WTC11 (cell line): ENCODE measurements around the gene FREY1. TPM values are rescaled to one million over a fixed set of nuclear protein-coding genes. Genes with fewer than 3 reads are reported as not detected.
"Not testable (repeated sequence)": the region's sequence is repeated elsewhere in the genome, so short reads cannot be mapped to it uniquely, and the experiment has no call there.

Experiments
- ATAC-seq: fragments of 200-7000 bp; cut with Tn5 transposase; 2 replicates; pipeline ENCODE4 v1.10.0; 2021; ENCODE audit warnings: mild to moderate bottlenecking, moderate library complexity
- CTCF ChIA-PET: fragments of 300-600 bp; sonication (Branson Sonifier 250); formaldehyde crosslinking; loops from one replicate; lab custom pipeline; 2021; ENCODE audit warnings: antibody characterized with exemption; lab: Charles Lee
- POLR2A ChIA-PET: fragments of 350-600 bp; sonication (Branson Sonifier 250); formaldehyde crosslinking; loops from one replicate; lab custom pipeline; 2021; ENCODE audit warnings: antibody characterized with exemption; lab: Charles Lee
- DNase-seq: peaks from one replicate; pipeline ENCODE4 v3.0.0; 2021; ENCODE audit warnings: low spot score
- H3K27ac Mint-ChIP-seq: 2 replicates; pipeline ENCODE4 v1.8.0; 2021; ENCODE audit warnings: mixed read lengths
- H3K27me3 Mint-ChIP-seq: 2 replicates; pipeline ENCODE4 v1.8.0; 2021; ENCODE audit warnings: low read depth, mild to moderate bottlenecking, moderate library complexity, mixed read lengths
- H3K36me3 Mint-ChIP-seq: 2 replicates; pipeline ENCODE4 v1.8.0; 2021; ENCODE audit warnings: mixed read lengths
- H3K4me1 Mint-ChIP-seq: 2 replicates; pipeline ENCODE4 v1.8.0; 2022; ENCODE audit warnings: mixed read lengths
- H3K4me3 Mint-ChIP-seq: 2 replicates; pipeline ENCODE4 v1.8.0; 2021; ENCODE audit warnings: mild to moderate bottlenecking, moderate library complexity, mixed read lengths
- H3K9me3 Mint-ChIP-seq: 2 replicates; pipeline ENCODE4 v1.8.0; 2021; ENCODE audit warnings: mixed read lengths
- FOXK1 ChIP-seq: sonication (generic); formaldehyde crosslinking; IDR thresholded peaks from 2 replicates; pipeline ENCODE4 v1.8.0; 2022; ENCODE audit warnings: mild to moderate bottlenecking, moderate library complexity, missing genetic modification reagents
- HMGA2 ChIP-seq: fragments of 250-450 bp; sonication (Bioruptor Pico); IDR thresholded peaks from 2 replicates; pipeline ENCODE4 v1.4.0; 2021; ENCODE audit warnings: mild to moderate bottlenecking, moderate library complexity
- MXD4 ChIP-seq: fragments of 250-450 bp; sonication (Bioruptor Pico); IDR thresholded peaks from 2 replicates; pipeline ENCODE4 v1.8.0; 2021; ENCODE audit warnings: mild to moderate bottlenecking, moderate library complexity, borderline replicate concordance
- NFYB ChIP-seq: sonication (generic); formaldehyde crosslinking; conservative IDR thresholded peaks from 2 replicates; pipeline ENCODE4 v1.8.0; 2022; ENCODE audit warnings: low read depth, missing genetic modification reagents
- NR2C2 ChIP-seq: sonication (generic); formaldehyde crosslinking; IDR thresholded peaks from 2 replicates; pipeline ENCODE4 v1.8.0; 2022; ENCODE audit warnings: mild to moderate bottlenecking, missing genetic modification reagents
- ZNF263 ChIP-seq: sonication (generic); formaldehyde crosslinking; IDR thresholded peaks from 2 replicates; pipeline ENCODE4 v1.8.1; 2022; ENCODE audit warnings: low read depth, mild to moderate bottlenecking, moderate library complexity, missing genetic modification reagents
- ZNF317 ChIP-seq: sonication (generic); formaldehyde crosslinking; IDR thresholded peaks from 2 replicates; pipeline ENCODE4 v1.8.1; 2023; ENCODE audit warnings: low read depth, mild to moderate bottlenecking, moderate library complexity, missing genetic modification reagents, borderline replicate concordance
- total RNA-seq: library from RNA; stranded (reverse); gene quantifications from 3 replicates; pipeline ENCODE4 v1.2.3, GENCODE V29; 2021
- TF ChIP-seq, protein P1 (sequence below): sonication (generic); formaldehyde crosslinking; IDR thresholded peaks from 2 replicates; pipeline ENCODE4 v1.8.0; 2022; ENCODE audit warnings: missing genetic modification reagents
- TF ChIP-seq, protein P2 (sequence below): fragments of 250-450 bp; sonication (Bioruptor Pico); IDR thresholded peaks from 2 replicates; pipeline ENCODE4 v1.8.0; 2021; ENCODE audit warnings: mild to moderate bottlenecking
- TF ChIP-seq, protein P3 (sequence below): fragments of 250-450 bp; sonication (Bioruptor Pico); IDR thresholded peaks from 2 replicates; pipeline ENCODE4 v2.1.2; 2022; ENCODE audit warnings: mild to moderate bottlenecking, moderate library complexity
- TF ChIP-seq, protein P4 (sequence below): sonication (generic); formaldehyde crosslinking; IDR thresholded peaks from 2 replicates; pipeline ENCODE4 v1.8.1; 2023; ENCODE audit warnings: mild to moderate bottlenecking, moderate library complexity, missing genetic modification reagents

FREY1 gene
- total RNA-seq, 1 experiment from 2014 or later: 2.1 TPM

DNA sequence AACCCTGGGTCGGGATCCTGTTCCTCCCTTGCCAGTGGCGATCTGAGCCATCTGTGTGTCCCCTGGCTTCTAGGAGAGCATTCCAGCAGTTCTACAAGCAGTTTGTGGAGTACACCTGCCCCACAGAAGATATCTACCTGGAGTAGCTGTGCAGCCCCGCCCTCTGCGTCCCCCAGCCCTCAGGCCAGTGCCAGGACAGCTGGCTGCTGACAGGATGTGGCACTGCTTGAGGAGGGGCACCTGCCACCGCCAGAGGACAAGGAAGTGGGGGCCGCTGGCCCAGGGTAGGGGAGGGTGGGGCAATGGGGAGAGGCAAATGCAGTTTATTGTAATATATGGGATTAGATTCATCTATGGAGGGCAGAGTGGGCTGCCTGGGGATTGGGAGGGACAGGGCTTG is 1.5 kb downstream of the FREY1 start:
- DNase-seq, H3K27ac Mint-ChIP-seq, H3K4me3 Mint-ChIP-seq, H3K9me3 Mint-ChIP-seq, H3K4me1 Mint-ChIP-seq, H3K36me3 Mint-ChIP-seq, H3K27me3 Mint-ChIP-seq, CTCF ChIA-PET, ATAC-seq: not testable (repeated sequence)
- POLR2A ChIA-PET: interaction anchor here (1.2 to 1.3 kb wide), 2 partner anchors 9 to 12 kb away, joined by 4 read pairs; partner anchors contain the start of gene PEX16

DNA sequence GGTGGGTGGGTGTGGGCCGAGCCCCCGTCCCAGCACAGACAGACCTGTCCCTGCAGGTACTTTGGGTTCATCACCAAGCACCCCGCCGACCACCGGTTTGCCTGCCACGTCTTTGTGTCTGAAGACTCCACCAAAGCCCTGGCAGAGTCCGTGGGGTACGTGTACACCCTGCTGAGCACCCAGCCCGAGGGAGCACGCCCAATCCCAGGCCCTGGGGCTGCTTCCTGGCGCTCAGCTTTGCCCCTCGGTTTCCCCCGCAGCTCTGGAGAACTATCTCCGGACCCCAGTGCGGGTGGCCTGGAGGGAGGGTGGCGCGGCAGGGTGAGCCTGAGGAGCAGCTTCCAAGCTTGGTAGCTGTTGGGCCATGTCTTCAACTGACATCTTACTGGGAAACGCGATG is 2.0 kb downstream of the FREY1 start:
- H3K36me3 Mint-ChIP-seq: 0 out of 2 replicates have a peak, but pooled peaks cover 3% of the 10 kb centered on the region
- TF ChIP-seq, protein P1, sequence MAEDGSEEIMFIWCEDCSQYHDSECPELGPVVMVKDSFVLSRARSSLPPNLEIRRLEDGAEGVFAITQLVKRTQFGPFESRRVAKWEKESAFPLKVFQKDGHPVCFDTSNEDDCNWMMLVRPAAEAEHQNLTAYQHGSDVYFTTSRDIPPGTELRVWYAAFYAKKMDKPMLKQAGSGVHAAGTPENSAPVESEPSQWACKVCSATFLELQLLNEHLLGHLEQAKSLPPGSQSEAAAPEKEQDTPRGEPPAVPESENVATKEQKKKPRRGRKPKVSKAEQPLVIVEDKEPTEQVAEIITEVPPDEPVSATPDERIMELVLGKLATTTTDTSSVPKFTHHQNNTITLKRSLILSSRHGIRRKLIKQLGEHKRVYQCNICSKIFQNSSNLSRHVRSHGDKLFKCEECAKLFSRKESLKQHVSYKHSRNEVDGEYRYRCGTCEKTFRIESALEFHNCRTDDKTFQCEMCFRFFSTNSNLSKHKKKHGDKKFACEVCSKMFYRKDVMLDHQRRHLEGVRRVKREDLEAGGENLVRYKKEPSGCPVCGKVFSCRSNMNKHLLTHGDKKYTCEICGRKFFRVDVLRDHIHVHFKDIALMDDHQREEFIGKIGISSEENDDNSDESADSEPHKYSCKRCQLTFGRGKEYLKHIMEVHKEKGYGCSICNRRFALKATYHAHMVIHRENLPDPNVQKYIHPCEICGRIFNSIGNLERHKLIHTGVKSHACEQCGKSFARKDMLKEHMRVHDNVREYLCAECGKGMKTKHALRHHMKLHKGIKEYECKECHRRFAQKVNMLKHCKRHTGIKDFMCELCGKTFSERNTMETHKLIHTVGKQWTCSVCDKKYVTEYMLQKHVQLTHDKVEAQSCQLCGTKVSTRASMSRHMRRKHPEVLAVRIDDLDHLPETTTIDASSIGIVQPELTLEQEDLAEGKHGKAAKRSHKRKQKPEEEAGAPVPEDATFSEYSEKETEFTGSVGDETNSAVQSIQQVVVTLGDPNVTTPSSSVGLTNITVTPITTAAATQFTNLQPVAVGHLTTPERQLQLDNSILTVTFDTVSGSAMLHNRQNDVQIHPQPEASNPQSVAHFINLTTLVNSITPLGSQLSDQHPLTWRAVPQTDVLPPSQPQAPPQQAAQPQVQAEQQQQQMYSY (CRISPR knock-in tag): no peak
- TF ChIP-seq FOXK1 (CRISPR knock-in tag) (no peak), NFYB (no peak), NR2C2 (no peak)
- CTCF ChIA-PET: no interaction called here
- no peak for ATAC-seq
- H3K9me3 Mint-ChIP-seq: no peaks in the 10 kb centered on the region
- POLR2A ChIA-PET: interaction anchor here (1.3 kb wide), 1 partner anchor 13 kb away, joined by 4 read pairs; the partner anchor contains the start of gene PEX16
- no peak for DNase-seq
- H3K27ac Mint-ChIP-seq: no peak overlapping the region
- peaks cover 6% of the 10 kb centered on the region for H3K27me3 Mint-ChIP-seq
- H3K4me1 Mint-ChIP-seq: peaks cover 8% of the 10 kb centered on the region
- no peak overlapping the region for H3K4me3 Mint-ChIP-seq

DNA sequence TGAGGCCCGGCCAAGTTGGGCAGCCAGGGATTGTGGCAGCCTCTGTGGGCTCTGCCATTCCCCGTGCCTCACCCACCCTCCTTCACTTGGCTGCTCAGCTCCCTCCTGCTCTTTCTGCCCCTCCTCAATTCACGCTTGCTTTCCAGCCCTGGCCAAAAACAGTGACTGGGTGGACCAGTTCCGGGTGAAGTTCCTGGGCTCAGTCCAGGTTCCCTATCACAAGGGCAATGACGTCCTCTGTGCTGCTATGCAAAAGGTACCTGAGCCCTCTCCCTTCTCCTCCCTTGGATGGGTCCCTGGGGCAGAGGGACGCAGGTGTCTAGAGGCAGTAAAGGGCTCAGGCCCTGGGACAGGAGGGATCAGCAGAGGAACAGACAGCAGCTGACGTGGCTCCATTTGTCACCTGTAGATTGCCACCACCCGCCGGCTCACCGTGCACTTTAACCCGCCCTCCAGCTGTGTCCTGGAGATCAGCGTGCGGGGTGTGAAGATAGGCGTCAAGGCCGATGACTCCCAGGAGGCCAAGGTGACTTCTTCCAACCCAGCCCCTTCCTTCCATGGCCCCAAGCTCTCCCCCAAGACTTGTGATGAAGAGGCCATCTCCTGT is 2.7 kb downstream of the FREY1 start:
- POLR2A ChIA-PET: interaction anchor here (1.3 kb wide), 1 partner anchor 13 kb away, joined by 4 read pairs; the partner anchor contains the start of gene PEX16
- Mint-ChIP-seq H3K4me1 (peaks cover 8% of the 10 kb centered on the region), H3K27ac (no peak overlapping the region), H3K4me3 (no peak overlapping the region), H3K9me3 (no peaks in the 10 kb centered on the region), H3K36me3 (0 out of 2 replicates have a peak, but pooled peaks cover 3% of the 10 kb centered on the region), H3K27me3 (peaks cover 6% of the 10 kb centered on the region)
- DNase-seq (no peak), ATAC-seq (no peak)
- CTCF ChIA-PET: no interaction called here
- TF ChIP-seq, protein P2, sequence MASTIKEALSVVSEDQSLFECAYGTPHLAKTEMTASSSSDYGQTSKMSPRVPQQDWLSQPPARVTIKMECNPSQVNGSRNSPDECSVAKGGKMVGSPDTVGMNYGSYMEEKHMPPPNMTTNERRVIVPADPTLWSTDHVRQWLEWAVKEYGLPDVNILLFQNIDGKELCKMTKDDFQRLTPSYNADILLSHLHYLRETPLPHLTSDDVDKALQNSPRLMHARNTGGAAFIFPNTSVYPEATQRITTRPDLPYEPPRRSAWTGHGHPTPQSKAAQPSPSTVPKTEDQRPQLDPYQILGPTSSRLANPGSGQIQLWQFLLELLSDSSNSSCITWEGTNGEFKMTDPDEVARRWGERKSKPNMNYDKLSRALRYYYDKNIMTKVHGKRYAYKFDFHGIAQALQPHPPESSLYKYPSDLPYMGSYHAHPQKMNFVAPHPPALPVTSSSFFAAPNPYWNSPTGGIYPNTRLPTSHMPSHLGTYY (CRISPR knock-in tag): no peak
- TF ChIP-seq, protein P3, sequence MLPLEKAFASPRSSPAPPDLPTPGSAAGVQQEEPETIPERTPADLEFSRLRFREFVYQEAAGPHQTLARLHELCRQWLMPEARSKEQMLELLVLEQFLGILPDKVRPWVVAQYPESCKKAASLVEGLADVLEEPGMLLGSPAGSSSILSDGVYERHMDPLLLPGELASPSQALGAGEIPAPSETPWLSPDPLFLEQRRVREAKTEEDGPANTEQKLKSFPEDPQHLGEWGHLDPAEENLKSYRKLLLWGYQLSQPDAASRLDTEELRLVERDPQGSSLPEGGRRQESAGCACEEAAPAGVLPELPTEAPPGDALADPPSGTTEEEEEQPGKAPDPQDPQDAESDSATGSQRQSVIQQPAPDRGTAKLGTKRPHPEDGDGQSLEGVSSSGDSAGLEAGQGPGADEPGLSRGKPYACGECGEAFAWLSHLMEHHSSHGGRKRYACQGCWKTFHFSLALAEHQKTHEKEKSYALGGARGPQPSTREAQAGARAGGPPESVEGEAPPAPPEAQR (CRISPR knock-in tag): no peak
- no peak for TF ChIP-seq ZNF317 (CRISPR knock-in tag)

DNA sequence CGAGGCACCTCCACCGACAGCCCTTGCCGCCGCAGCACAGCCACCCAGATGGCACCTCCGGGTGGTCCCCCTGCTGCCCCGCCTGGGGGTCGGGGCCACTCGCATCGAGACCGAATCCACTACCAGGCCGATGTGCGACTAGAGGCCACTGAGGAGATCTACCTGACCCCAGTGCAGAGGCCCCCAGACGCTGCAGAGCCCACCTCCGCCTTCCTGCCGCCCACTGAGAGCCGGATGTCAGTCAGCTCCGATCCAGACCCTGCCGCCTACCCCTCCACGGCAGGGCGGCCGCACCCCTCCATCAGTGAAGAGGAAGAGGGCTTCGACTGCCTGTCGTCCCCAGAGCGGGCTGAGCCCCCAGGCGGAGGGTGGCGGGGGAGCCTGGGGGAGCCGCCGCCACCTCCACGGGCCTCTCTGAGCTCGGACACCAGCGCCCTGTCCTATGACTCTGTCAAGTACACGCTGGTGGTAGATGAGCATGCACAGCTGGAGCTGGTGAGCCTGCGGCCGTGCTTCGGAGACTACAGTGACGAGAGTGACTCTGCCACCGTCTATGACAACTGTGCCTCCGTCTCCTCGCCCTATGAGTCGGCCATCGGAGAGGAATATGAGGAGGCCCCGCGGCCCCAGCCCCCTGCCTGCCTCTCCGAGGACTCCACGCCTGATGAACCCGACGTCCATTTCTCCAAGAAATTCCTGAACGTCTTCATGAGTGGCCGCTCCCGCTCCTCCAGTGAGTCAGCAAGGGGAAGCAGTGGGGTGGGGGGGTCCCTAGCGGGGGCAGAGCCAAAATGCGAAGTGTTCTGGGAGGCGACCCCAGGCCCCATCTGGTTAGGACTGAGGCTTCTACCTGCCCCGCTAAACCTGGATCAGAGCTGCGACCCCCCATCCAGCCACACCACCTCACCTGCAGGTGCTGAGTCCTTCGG is 4.4 kb downstream of the FREY1 start:
- Mint-ChIP-seq H3K4me1 (peaks cover 10% of the 10 kb centered on the region), H3K36me3 (0 out of 2 replicates have a peak, but pooled peaks cover 3% of the 10 kb centered on the region), H3K27me3 (peaks cover 6% of the 10 kb centered on the region), H3K9me3 (no peaks in the 10 kb centered on the region), H3K27ac (no peak overlapping the region), H3K4me3 (no peak overlapping the region)
- no peak for ATAC-seq
- TF ChIP-seq ZNF263 (CRISPR knock-in tag) (no peak), HMGA2 (CRISPR knock-in tag) (no peak), MXD4 (no peak)
- TF ChIP-seq, protein P4, sequence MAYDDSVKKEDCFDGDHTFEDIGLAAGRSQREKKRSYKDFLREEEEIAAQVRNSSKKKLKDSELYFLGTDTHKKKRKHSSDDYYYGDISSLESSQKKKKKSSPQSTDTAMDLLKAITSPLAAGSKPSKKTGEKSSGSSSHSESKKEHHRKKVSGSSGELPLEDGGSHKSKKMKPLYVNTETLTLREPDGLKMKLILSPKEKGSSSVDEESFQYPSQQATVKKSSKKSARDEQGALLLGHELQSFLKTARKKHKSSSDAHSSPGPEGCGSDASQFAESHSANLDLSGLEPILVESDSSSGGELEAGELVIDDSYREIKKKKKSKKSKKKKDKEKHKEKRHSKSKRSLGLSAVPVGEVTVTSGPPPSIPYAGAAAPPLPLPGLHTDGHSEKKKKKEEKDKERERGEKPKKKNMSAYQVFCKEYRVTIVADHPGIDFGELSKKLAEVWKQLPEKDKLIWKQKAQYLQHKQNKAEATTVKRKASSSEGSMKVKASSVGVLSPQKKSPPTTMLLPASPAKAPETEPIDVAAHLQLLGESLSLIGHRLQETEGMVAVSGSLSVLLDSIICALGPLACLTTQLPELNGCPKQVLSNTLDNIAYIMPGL (CRISPR knock-in tag): no peak
- DNase-seq: no peak
- ChIA-PET CTCF (interaction anchor here (1.0 to 1.1 kb wide), 2 partner anchors 30 to 104 kb away, joined by 3 read pairs; no protein-coding TSS in a partner anchor), POLR2A (no interaction called here)
